Spleen (tissue), 11 donors: Measurements from ENCODE around the gene CDKL1. TPM values are rescaled to one million over a fixed set of nuclear protein-coding genes. Genes with fewer than 3 reads are reported as not detected.
A peak's percentile ranks its signal among the peaks of the same experiment; 100 is the strongest.

Experiments
- DNase-seq: peaks from one replicate; pipeline ENCODE4 v3.0.0-alpha.2; 2020
- H3K27ac ChIP-seq, 8 donors: fragments of 200-600 bp; sonication (generic) in 7 of 8; 1 replicate in 4 of 8; 2 replicates in 4 of 8; pipeline versions ENCODE4 v1.5.0 to v1.8.0; 2016 to 2021; ENCODE audit warnings: inconsistent platforms in 4 of 8, mild to moderate bottlenecking in 4 of 8, moderate library complexity in 1 of 8
- H3K27me3 ChIP-seq, 7 donors: fragments of 200-600 bp; sonication (generic) in 6 of 7; replicated peaks in 1 of 7; 1 replicate in 4 of 7; 2 replicates in 3 of 7; pipeline versions ENCODE4 v1.5.0 to v1.8.0; 2016 to 2021; ENCODE audit warnings: inconsistent platforms in 3 of 7, mild to moderate bottlenecking in 1 of 7
- H3K36me3 ChIP-seq, 6 donors: fragments of 200-600 bp; sonication (generic) in 5 of 6; 1 replicate in 4 of 6; 2 replicates in 2 of 6; pipeline versions ENCODE4 v1.5.0 to v1.8.0; 2016 to 2021; ENCODE audit warnings: inconsistent platforms in 2 of 6
- H3K4me1 ChIP-seq, 6 donors: fragments of 200-600 bp; sonication (generic) in 5 of 6; 1 replicate in 3 of 6; 2 replicates in 3 of 6; pipeline versions ENCODE4 v1.5.0 to v1.8.0; 2016 to 2021; ENCODE audit warnings: inconsistent platforms in 3 of 6
- H3K4me3 ChIP-seq, 8 donors: fragments of 200-600 bp; sonication (generic) in 7 of 8; 1 replicate in 4 of 8; 2 replicates in 4 of 8; pipeline versions ENCODE4 v1.5.0 to v1.8.0; 2016 to 2021; ENCODE audit warnings: inconsistent platforms in 4 of 8, mild to moderate bottlenecking in 4 of 8, moderate library complexity in 2 of 8
- H3K9me3 ChIP-seq, 8 donors: fragments of 200-600 bp; sonication (generic) in 7 of 8; 1 replicate in 4 of 8; 2 replicates in 4 of 8; pipeline versions ENCODE4 v1.5.0 to v1.8.0; 2016 to 2021; ENCODE audit warnings: inconsistent platforms in 4 of 8
- CTCF ChIP-seq, 11 experiments: fragments of 200-600 bp in 7 of 11; fragments of 450-650 bp in 4 of 11; sonication (generic) in 4 of 11; IDR thresholded peaks in 8 of 11; conservative IDR thresholded peaks in 3 of 11; 1 replicate in 7 of 11; 2 replicates in 4 of 11; pipeline versions ENCODE4 v1.4.0 to v1.8.0; 2016 to 2021; ENCODE audit warnings: antibody characterized with exemption in 11 of 11, inconsistent platforms in 4 of 11, mild to moderate bottlenecking in 1 of 11
- POLR2A ChIP-seq, 3 donors: fragments of 450-650 bp; IDR thresholded peaks; one replicate each; pipeline ENCODE4 v1.5.1; 2017; ENCODE audit warnings: antibody characterized with exemption in 3 of 3, mild to moderate bottlenecking in 1 of 3
- POLR2AphosphoS5 ChIP-seq, 3 donors: sonication (generic); formaldehyde crosslinking; IDR thresholded peaks; one replicate each; pipeline ENCODE4 v1.5.1; 2017; ENCODE audit warnings: antibody characterized with exemption in 3 of 3
- WGBS, 5 donors: extraction: QIAGEN DNeasy Blood & Tissue Kit in 3 of 5; methylation state at CpG; one replicate each; pipeline versions ENCODE4 v1.1.5 to v1.1.7; 2013 to 2018; 5-methylcytosine and 5-hydroxymethylcytosine counted together
- intact Hi-C: fragments of 100-400 bp; cut with DNase I; formaldehyde crosslinking; loops from one replicate; pipeline ENCODE4 v1.15.0; 2023; ENCODE audit warnings: low total_unique reads
- polyA plus RNA-seq, 3 donors: library from polyadenylated mRNA; stranded (reverse); fragments of 200-250 nt; gene quantifications; one replicate each; pipeline ENCODE4 v1.2.1, GENCODE V29; 2013
- total RNA-seq, 7 donors: library from RNA; depleted of rRNA in 3 of 7; stranded (reverse); fragments of >200 nt in 3 of 7; fragmentation: NEBNext Ultra II Directional in 4 of 7; extraction: Animal tissue kit (Norgen Biotek cat#: 25700) in 4 of 7; gene quantifications; one replicate each; pipeline versions ENCODE4 v1.1.0 to v1.2.1, GENCODE V29; 2016 to 2021
- donor health status: healthy with polysubstance abuse.
- donor health status: DM: no; HTN: no; CAD: no; lungs with moderate emphysema.
- donor health status: DM: no; HTN: no; CAD: no.
- donor health status: Bipolar disorder and iron deficiency.
- donor health status: healthy.
- donor health status: DM: no; HTN: no; CAD: no.
- donor health status: DM: yes; HTN: yes; CAD: no.

Gene CDKL1
- total and polyA plus RNA-seq, 10 donors: 1.7 to 310 (median 17.6) TPM

GRCh38 chr14:50389668-50390441 is 6.8 kb downstream of the CDKL1 start:
- intact Hi-C loops: loop anchor here (10.0 kb wide), 1 partner anchor 55 kb away; no protein-coding TSS in a partner anchor

GRCh38 chr14:50388256-50388931 is 8.3 kb downstream of the CDKL1 start:
- no peaks in the 10 kb centered on the region for H3K9me3 ChIP-seq
- 58 to 79% (median 66%) methylated on average over 9 of the region's 9 CpGs for WGBS, 5 donors
- peak; percentile 76 for DNase-seq
- intact Hi-C loops: no loop called here
- no peak overlapping the region for H3K4me3 ChIP-seq
- H3K27me3 ChIP-seq: no peaks in the 10 kb centered on the region
- H3K27ac ChIP-seq: peak overlapping the region in 6 of 8 donors; percentile 54 to 72 (median 68)
- TF ChIP-seq POLR2AphosphoS5 (IDR thresholded peaks at IDR 0.05) (peak in 2 of 3 donors; percentile 75 to 88), POLR2A (IDR thresholded peaks at IDR 0.05) (no peak)
- H3K4me1 ChIP-seq: peaks cover 0 to 9% (median 4%) of the 10 kb centered on the region in 6 donors
- H3K36me3 ChIP-seq: no peaks in the 10 kb centered on the region

More at GRCh38 chr14:50389668-50390441, 6.8 kb downstream of the CDKL1 start:
- DNase-seq: no peak
- Histone ChIP-seq H3K27ac (peak overlapping the region in 1 of 8 donors; percentile 67), H3K27me3 (no peaks in the 10 kb centered on the region), H3K9me3 (no peaks in the 10 kb centered on the region), H3K4me3 (no peak overlapping the region), H3K4me1 (peaks cover 0 to 22% (median 12%) of the 10 kb centered on the region in 6 donors), H3K36me3 (no peaks in the 10 kb centered on the region)
- 84 to 94% (median 93%) methylated on average over 9 of the region's 9 CpGs for WGBS, 5 donors
- no peak for TF ChIP-seq POLR2A (IDR thresholded peaks at IDR 0.05)
- no peak for TF ChIP-seq POLR2AphosphoS5 (IDR thresholded peaks at IDR 0.05)
- no peak for TF ChIP-seq CTCF (IDR thresholded peaks at IDR 0.05 in 8 of 11, conservative IDR thresholded peaks at IDR 0.05 in 3 of 11)

- TF ChIP-seq CTCF (IDR thresholded peaks at IDR 0.05 in 8 of 11, conservative IDR thresholded peaks at IDR 0.05 in 3 of 11) (no peak), POLR2AphosphoS5 (IDR thresholded peaks at IDR 0.05) (no peak), POLR2A (IDR thresholded peaks at IDR 0.05) (no peak)
- H3K4me3 ChIP-seq: no peak overlapping the region
- DNase-seq: no peak
- peak overlapping the region in 3 of 8 donors; percentile 67 to 72 (median 68) for H3K27ac ChIP-seq
- intact Hi-C loops: no loop called here
- 86 to 100% (median 92%) methylated on average over 1 of the region's 1 CpG for WGBS, 5 donors
- H3K9me3 ChIP-seq: no peaks in the 10 kb centered on the region
- H3K4me1 ChIP-seq: peaks cover 0 to 8% (median 4%) of the 10 kb centered on the region in 6 donors
- H3K27me3 ChIP-seq: no peaks in the 10 kb centered on the region
- H3K36me3 ChIP-seq: no peaks in the 10 kb centered on the region
Measured at GRCh38 chr14:50387548-50387947, 9.1 kb downstream of the CDKL1 start.

- TF ChIP-seq POLR2AphosphoS5 (IDR thresholded peaks at IDR 0.05): no peak
- no peak for DNase-seq
- WGBS, 5 donors: 81 to 97% (median 95%) methylated on average over 3 of the region's 3 CpGs
- intact Hi-C loops: no loop called here
- H3K27me3 ChIP-seq: no peaks in the 10 kb centered on the region
- H3K9me3 ChIP-seq: no peaks in the 10 kb centered on the region
- H3K27ac ChIP-seq: no peak overlapping the region
- no peak overlapping the region for H3K4me3 ChIP-seq
- peaks cover 0 to 8% (median 3%) of the 10 kb centered on the region in 6 donors for H3K4me1 ChIP-seq
- H3K36me3 ChIP-seq: peaks cover 0 to 9% (median 0%) of the 10 kb centered on the region in 6 donors
Measured at GRCh38 chr14:50383618-50384225, 13.0 kb downstream of the CDKL1 start.
